ENCODE data around the gene AKT3.

Gene AKT3

GRCh38 chr1:243628476-243628907, 221.6 kb downstream of the AKT3 start:
- DNase-seq (ENCODE audit: insufficient read length, low spot score) (no peak), FAIRE-seq (no peak)
- TF ChIP-seq POU2F2 (IDR thresholded peaks at IDR 0.05; ENCODE audit: low read depth, low read length) (no peak), TAF1 (IDR thresholded peaks at IDR 0.05; ENCODE audit: low read depth, low read length) (no peak), POLR2A (IDR thresholded peaks at IDR 0.05; ENCODE audit: low read depth, low read length) (no peak), PAX5 (IDR thresholded peaks at IDR 0.05; ENCODE audit: insufficient read depth, low read length, severe bottlenecking) (no peak), POLR2AphosphoS5 (IDR thresholded peaks at IDR 0.05; ENCODE audit: low read depth, low read length) (no peak), SPI1 (IDR thresholded peaks at IDR 0.05; ENCODE audit: low read depth, low read length) (no peak)

- no peak for TF ChIP-seq POLR2AphosphoS5 (IDR thresholded peaks at IDR 0.05; ENCODE audit: low read depth, low read length)
- no peak for TF ChIP-seq SPI1 (IDR thresholded peaks at IDR 0.05; ENCODE audit: low read depth, low read length)
- no peak for TF ChIP-seq TAF1 (IDR thresholded peaks at IDR 0.05; ENCODE audit: low read depth, low read length)
- TF ChIP-seq POLR2A (IDR thresholded peaks at IDR 0.05; ENCODE audit: low read depth, low read length): no peak
- TF ChIP-seq PAX5 (IDR thresholded peaks at IDR 0.05; ENCODE audit: insufficient read depth, low read length, severe bottlenecking): no peak
- no peak for TF ChIP-seq POU2F2 (IDR thresholded peaks at IDR 0.05; ENCODE audit: low read depth, low read length)
- DNase-seq (ENCODE audit: insufficient read length, low spot score) (no peak), FAIRE-seq (no peak)
These were observed 226.2 kb downstream of the AKT3 start for GRCh38 chr1:243623841-243624240.

GRCh38 chr1:243621973-243622372, 228.1 kb downstream of the AKT3 start:
- no peak for FAIRE-seq
- TF ChIP-seq SPI1 (IDR thresholded peaks at IDR 0.05; ENCODE audit: low read depth, low read length) (no peak), POLR2A (IDR thresholded peaks at IDR 0.05; ENCODE audit: low read depth, low read length) (no peak), TAF1 (IDR thresholded peaks at IDR 0.05; ENCODE audit: low read depth, low read length) (no peak), POLR2AphosphoS5 (IDR thresholded peaks at IDR 0.05; ENCODE audit: low read depth, low read length) (no peak), PAX5 (IDR thresholded peaks at IDR 0.05; ENCODE audit: insufficient read depth, low read length, severe bottlenecking) (no peak), POU2F2 (IDR thresholded peaks at IDR 0.05; ENCODE audit: low read depth, low read length) (no peak)
- DNase-seq (ENCODE audit: insufficient read length, low spot score): no peak

GRCh38 chr1:243620096-243620495, 229.9 kb downstream of the AKT3 start:
- TF ChIP-seq POU2F2 (IDR thresholded peaks at IDR 0.05; ENCODE audit: low read depth, low read length): no peak
- no peak for TF ChIP-seq TAF1 (IDR thresholded peaks at IDR 0.05; ENCODE audit: low read depth, low read length)
- no peak for TF ChIP-seq PAX5 (IDR thresholded peaks at IDR 0.05; ENCODE audit: insufficient read depth, low read length, severe bottlenecking)
- no peak for TF ChIP-seq POLR2A (IDR thresholded peaks at IDR 0.05; ENCODE audit: low read depth, low read length)
- no peak for TF ChIP-seq SPI1 (IDR thresholded peaks at IDR 0.05; ENCODE audit: low read depth, low read length)
- no peak for TF ChIP-seq POLR2AphosphoS5 (IDR thresholded peaks at IDR 0.05; ENCODE audit: low read depth, low read length)
- DNase-seq (ENCODE audit: insufficient read length, low spot score): no peak
- no peak for FAIRE-seq

GRCh38 chr1:243609698-243610097, 240.3 kb downstream of the AKT3 start:
- no peak for FAIRE-seq
- TF ChIP-seq POLR2AphosphoS5 (IDR thresholded peaks at IDR 0.05; ENCODE audit: low read depth, low read length) (no peak), SPI1 (IDR thresholded peaks at IDR 0.05; ENCODE audit: low read depth, low read length) (no peak), POU2F2 (IDR thresholded peaks at IDR 0.05; ENCODE audit: low read depth, low read length) (no peak), POLR2A (IDR thresholded peaks at IDR 0.05; ENCODE audit: low read depth, low read length) (no peak), TAF1 (IDR thresholded peaks at IDR 0.05; ENCODE audit: low read depth, low read length) (no peak), PAX5 (IDR thresholded peaks at IDR 0.05; ENCODE audit: insufficient read depth, low read length, severe bottlenecking) (no peak)
- no peak for DNase-seq (ENCODE audit: insufficient read length, low spot score)

GRCh38 chr1:243605604-243606003, 244.4 kb downstream of the AKT3 start:
- FAIRE-seq (no peak), DNase-seq (ENCODE audit: insufficient read length, low spot score) (no peak)
- no peak for TF ChIP-seq PAX5 (IDR thresholded peaks at IDR 0.05; ENCODE audit: insufficient read depth, low read length, severe bottlenecking)
- no peak for TF ChIP-seq POLR2A (IDR thresholded peaks at IDR 0.05; ENCODE audit: low read depth, low read length)
- TF ChIP-seq POLR2AphosphoS5 (IDR thresholded peaks at IDR 0.05; ENCODE audit: low read depth, low read length): no peak
- no peak for TF ChIP-seq SPI1 (IDR thresholded peaks at IDR 0.05; ENCODE audit: low read depth, low read length)
- TF ChIP-seq TAF1 (IDR thresholded peaks at IDR 0.05; ENCODE audit: low read depth, low read length): no peak
- no peak for TF ChIP-seq POU2F2 (IDR thresholded peaks at IDR 0.05; ENCODE audit: low read depth, low read length)

GRCh38 chr1:243601720-243602119, 248.3 kb downstream of the AKT3 start:
- FAIRE-seq (no peak), DNase-seq (ENCODE audit: insufficient read length, low spot score) (no peak)
- no peak for TF ChIP-seq SPI1 (IDR thresholded peaks at IDR 0.05; ENCODE audit: low read depth, low read length)
- TF ChIP-seq PAX5 (IDR thresholded peaks at IDR 0.05; ENCODE audit: insufficient read depth, low read length, severe bottlenecking): no peak
- no peak for TF ChIP-seq TAF1 (IDR thresholded peaks at IDR 0.05; ENCODE audit: low read depth, low read length)
- no peak for TF ChIP-seq POLR2A (IDR thresholded peaks at IDR 0.05; ENCODE audit: low read depth, low read length)
- TF ChIP-seq POLR2AphosphoS5 (IDR thresholded peaks at IDR 0.05; ENCODE audit: low read depth, low read length): no peak
- no peak for TF ChIP-seq POU2F2 (IDR thresholded peaks at IDR 0.05; ENCODE audit: low read depth, low read length)

- DNase-seq (ENCODE audit: insufficient read length, low spot score) (no peak), FAIRE-seq (peak; percentile 77)
- TF ChIP-seq SPI1 (IDR thresholded peaks at IDR 0.05; ENCODE audit: low read depth, low read length) (no peak), POLR2A (IDR thresholded peaks at IDR 0.05; ENCODE audit: low read depth, low read length) (no peak), PAX5 (IDR thresholded peaks at IDR 0.05; ENCODE audit: insufficient read depth, low read length, severe bottlenecking) (no peak), POLR2AphosphoS5 (IDR thresholded peaks at IDR 0.05; ENCODE audit: low read depth, low read length) (no peak)
These were observed 251.6 kb downstream of the AKT3 start for GRCh38 chr1:243598433-243598832.

GRCh38 chr1:243597383-243597782, 252.7 kb downstream of the AKT3 start:
- FAIRE-seq: no peak
- DNase-seq (ENCODE audit: insufficient read length, low spot score): no peak
- TF ChIP-seq TAF1 (IDR thresholded peaks at IDR 0.05; ENCODE audit: low read depth, low read length) (no peak), PAX5 (IDR thresholded peaks at IDR 0.05; ENCODE audit: insufficient read depth, low read length, severe bottlenecking) (no peak), SPI1 (IDR thresholded peaks at IDR 0.05; ENCODE audit: low read depth, low read length) (no peak), POLR2AphosphoS5 (IDR thresholded peaks at IDR 0.05; ENCODE audit: low read depth, low read length) (no peak)

GRCh38 chr1:243596431-243597062, 253.5 kb downstream of the AKT3 start:
- DNase-seq (ENCODE audit: insufficient read length, low spot score) (no peak), FAIRE-seq (peak; percentile 89)
- TF ChIP-seq TAF1 (IDR thresholded peaks at IDR 0.05; ENCODE audit: low read depth, low read length) (no peak), POU2F2 (IDR thresholded peaks at IDR 0.05; ENCODE audit: low read depth, low read length) (peak; percentile 83)

All from GM12891 (cell line).